HepG2 (cell line): ENCODE results near the gene TVP23A. TPM values are rescaled to one million over a fixed set of nuclear protein-coding genes. Genes with fewer than 3 reads are reported as not detected.

Source experiments
- ARNT ChIP-seq: fragments of 450-650 bp; IDR thresholded peaks from 2 replicates; pipeline ENCODE4 v1.6.1; 2017
- FOXP4 ChIP-seq: sonication (generic); formaldehyde crosslinking; IDR thresholded peaks from 2 replicates; pipeline ENCODE4 v1.4.0; 2020; ENCODE audit warnings: missing genetic modification reagents
- GPN1 ChIP-seq: sonication (generic); formaldehyde crosslinking; IDR thresholded peaks from 2 replicates; pipeline ENCODE4 v1.5.1; 2020; ENCODE audit warnings: missing genetic modification reagents, borderline replicate concordance
- HMGA1 ChIP-seq: sonication (generic); formaldehyde crosslinking; conservative IDR thresholded peaks from 2 replicates; pipeline ENCODE4 v1.4.0; 2020; ENCODE audit warnings: missing genetic modification reagents
- HNRNPL ChIP-seq: fragments of 200-400 bp; formaldehyde crosslinking; IDR thresholded peaks from 2 replicates; pipeline ENCODE4 v1.6.1; 2017; ENCODE audit warnings: mild to moderate bottlenecking, low read depth, low read length
- ISX ChIP-seq: sonication (generic); formaldehyde crosslinking; conservative IDR thresholded peaks from 2 replicates; pipeline ENCODE4 v1.5.0; 2020; ENCODE audit warnings: missing genetic modification reagents
- MLXIP ChIP-seq: sonication (generic); formaldehyde crosslinking; IDR thresholded peaks from 2 replicates; pipeline ENCODE4 v1.9.0; 2021; ENCODE audit warnings: missing genetic modification reagents, borderline replicate concordance
- NRL ChIP-seq: sonication (generic); formaldehyde crosslinking; IDR thresholded peaks from 2 replicates; pipeline ENCODE4 v1.5.0; 2020; ENCODE audit warnings: missing genetic modification reagents, mild to moderate bottlenecking, moderate library complexity, borderline replicate concordance
- PRDM10 ChIP-seq: sonication (generic); formaldehyde crosslinking; IDR thresholded peaks from 2 replicates; pipeline ENCODE4 v1.4.0; 2020; ENCODE audit warnings: low read depth, missing genetic modification reagents
- RAD51 ChIP-seq: fragments of 450-650 bp; IDR thresholded peaks from 2 replicates; pipeline ENCODE4 v1.6.1; 2016; ENCODE audit warnings: borderline replicate concordance
- SSRP1 ChIP-seq: IDR thresholded peaks from 2 replicates; pipeline ENCODE4 v1.6.1; 2016; ENCODE audit warnings: control low read depth
- STAG1 ChIP-seq: sonication (generic); formaldehyde crosslinking; IDR thresholded peaks from 2 replicates; pipeline ENCODE4 v1.4.0; 2020; ENCODE audit warnings: missing genetic modification reagents
- ZNF12 ChIP-seq: sonication (generic); formaldehyde crosslinking; IDR thresholded peaks from 2 replicates; pipeline ENCODE4 v1.5.0; 2020; ENCODE audit warnings: missing genetic modification reagents
- ZNF143 ChIP-seq: sonication (generic); formaldehyde crosslinking; IDR thresholded peaks from 2 replicates; pipeline ENCODE4 v1.4.0; 2020; ENCODE audit warnings: missing genetic modification reagents
- ZNF234 ChIP-seq: sonication (generic); formaldehyde crosslinking; conservative IDR thresholded peaks from 2 replicates; pipeline ENCODE4 v1.5.1; 2020; ENCODE audit warnings: mild to moderate bottlenecking, missing genetic modification reagents
- ZNF264 ChIP-seq: sonication (generic); formaldehyde crosslinking; IDR thresholded peaks from 2 replicates; pipeline ENCODE4 v1.4.0; 2020; ENCODE audit warnings: missing genetic modification reagents
- ZNF576 ChIP-seq: sonication (generic); formaldehyde crosslinking; IDR thresholded peaks from 2 replicates; pipeline ENCODE4 v1.4.0; 2020; ENCODE audit warnings: mild to moderate bottlenecking, missing genetic modification reagents
- ZNF639 ChIP-seq: conservative IDR thresholded peaks from 2 replicates; pipeline ENCODE4 v1.6.1; 2018; ENCODE audit warnings: missing genetic modification reagents
- ZNF766 ChIP-seq: sonication (generic); formaldehyde crosslinking; IDR thresholded peaks from 2 replicates; pipeline ENCODE4 v1.5.0; 2020; ENCODE audit warnings: missing genetic modification reagents, borderline replicate concordance
- polyA plus RNA-seq, 8 experiments: library from polyadenylated mRNA; depleted of rRNA in 3 of 8; stranded (reverse) in 7 of 8; unstranded in 1 of 8; fragments of >200 nt; fragmentation: Illumina TruSeq in 4 of 8; extraction: Trizol in 4 of 8; gene quantifications; 2 replicates each; pipeline versions ENCODE4 v1.2.1 to v1.2.3, GENCODE V29; 2011 to 2016; ENCODE audit warnings: low read depth in 4 of 8, missing spikeins in 1 of 8, mixed read lengths in 1 of 8; ENCODE audit not compliant: insufficient read depth in 1 of 8
- total RNA-seq, 5 experiments: library from RNA; depleted of rRNA; stranded (reverse); fragments of >200 nt; fragmentation: Illumina TruSeq; extraction: Trizol; gene quantifications; 2 replicates each; pipeline ENCODE4 v1.2.3, GENCODE V29; 2016; ENCODE audit warnings: low read depth in 1 of 5

TVP23A gene
- total and polyA plus RNA-seq, 2 of the 13 experiments (the other 11 are each of a cell fraction or from before 2014, with no cell fraction given), result not detected

- TF ChIP-seq PRDM10 (CRISPR knock-in tag) (0 out of 2 replicates have a peak, but pooled peaks have one; percentile 56), ISX (CRISPR knock-in tag) (peak; percentile 90), ZNF576 (CRISPR knock-in tag) (no peak), ZNF766 (CRISPR knock-in tag) (peak; percentile 88; the same call in 1 of the 2 replicates), MLXIP (peak; percentile 72; the same call in 1 of the 2 replicates), STAG1 (CRISPR knock-in tag) (peak; percentile 14; the same call in 1 of the 2 replicates), HMGA1 (CRISPR knock-in tag) (no peak), ZNF12 (CRISPR knock-in tag) (peak; percentile 80; the same call in 1 of the 2 replicates), ZNF234 (CRISPR knock-in tag) (peak; percentile 90; the same call in 1 of the 2 replicates), ARNT (no peak), FOXP4 (no peak; the same call in none of the 2 replicates), SSRP1 (CRISPR knock-in tag) (0 out of 2 replicates have a peak, but pooled peaks have one; percentile 34), NRL (peak; percentile 100), RAD51 (no peak), ZNF264 (peak; percentile 86), ZNF639 (CRISPR knock-in tag) (peak; percentile 91), ZNF143 (CRISPR knock-in tag) (peak; percentile 53; the same call in 1 of the 2 replicates), GPN1 (CRISPR knock-in tag) (peak; percentile 74; the same call in 1 of the 2 replicates), HNRNPL (peak; percentile 92; the same call in 1 of the 2 replicates)
Observed at GRCh38 chr16:10743610-10744369, 74.8 kb downstream of the TVP23A start, which contains the start of gene NUBP1 (continued).
